HUDEP-2 (cell line): ENCODE measurements around the gene ZNF195.
A peak's percentile ranks its signal among the peaks of the same experiment; 100 is the strongest.
"Not testable (repeated sequence)": the region's sequence is repeated elsewhere in the genome, so short reads cannot be mapped to it uniquely, and the experiment has no call there.

Experiments
- DNase-seq, 76 experiments: peaks; one replicate each; lab custom pipeline; 2025; ENCODE audit not compliant: unreplicated experiment in 76 of 76; lab: John Stamatoyannopoulos, UW

Gene ZNF195

DNA sequence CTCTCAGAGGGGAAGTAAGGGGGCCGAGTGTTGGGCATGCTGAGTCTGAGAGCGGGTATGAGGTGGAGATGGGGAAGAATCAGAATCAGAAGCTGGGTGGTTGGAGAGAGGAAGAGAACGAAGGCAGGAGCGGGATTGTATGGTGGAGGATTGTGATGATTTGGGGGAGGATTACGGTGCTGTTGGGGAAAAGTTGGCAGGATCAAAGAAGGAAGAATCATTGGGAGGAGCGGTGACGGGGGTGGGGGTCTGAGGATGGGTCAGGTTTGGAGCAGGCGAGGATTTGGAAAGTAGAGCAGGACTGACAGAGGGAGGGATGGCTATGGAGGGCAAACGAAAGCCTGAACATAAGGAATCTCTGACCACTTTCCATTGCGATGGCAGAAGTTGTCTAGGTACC, 22.1 kb downstream of the ZNF195 start:
- no peak for DNase-seq

GRCh38 chr11:3353066-3353465, 25.9 kb downstream of the ZNF195 start:
- no peak for DNase-seq

DNA sequence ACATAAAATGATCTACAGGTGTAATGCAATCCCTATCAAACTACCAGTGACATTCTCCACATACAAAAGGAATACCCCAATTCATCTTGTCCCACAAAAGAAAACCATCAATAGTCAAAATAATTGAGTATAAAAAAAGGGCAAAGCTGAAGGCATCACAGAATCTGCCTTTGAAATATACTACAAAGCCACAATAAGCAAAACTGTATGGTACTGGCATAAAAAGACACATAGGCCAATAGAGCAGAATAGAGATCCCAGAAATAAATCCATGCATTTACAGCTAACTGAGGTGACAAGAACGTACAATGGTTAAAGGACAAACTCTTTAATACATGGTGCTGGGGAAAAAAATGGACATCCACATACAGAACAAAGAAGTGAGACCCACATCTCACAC, 31.8 kb downstream of the ZNF195 start:
- no peak for DNase-seq

- DNase-seq, result no peak
Observed at GRCh38 chr11:3346587-3346986, 32.4 kb downstream of the ZNF195 start.

DNA sequence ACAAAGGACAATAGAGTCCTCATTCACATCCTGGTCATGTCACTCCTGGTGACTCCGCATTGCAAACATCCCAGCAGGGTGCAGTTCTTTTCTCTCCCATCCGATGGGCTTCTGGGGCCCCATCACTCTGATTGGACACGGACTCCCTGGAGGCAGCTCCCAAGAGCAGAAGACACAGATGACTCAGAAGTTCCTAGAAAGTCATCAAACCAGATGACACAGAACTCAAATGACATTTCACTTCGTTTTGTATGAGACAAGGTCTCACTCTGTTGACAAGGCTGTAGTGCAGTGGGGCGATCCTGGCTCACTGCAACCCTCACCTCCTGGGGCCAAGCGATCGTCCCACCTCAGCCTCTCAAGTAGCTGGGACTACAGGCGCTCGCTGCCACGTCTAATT, 33.2 kb downstream of the ZNF195 start:
- no peak for DNase-seq

- no peak for DNase-seq
Observed at GRCh38 chr11:3344327-3345174, 34.4 kb downstream of the ZNF195 start.

DNA sequence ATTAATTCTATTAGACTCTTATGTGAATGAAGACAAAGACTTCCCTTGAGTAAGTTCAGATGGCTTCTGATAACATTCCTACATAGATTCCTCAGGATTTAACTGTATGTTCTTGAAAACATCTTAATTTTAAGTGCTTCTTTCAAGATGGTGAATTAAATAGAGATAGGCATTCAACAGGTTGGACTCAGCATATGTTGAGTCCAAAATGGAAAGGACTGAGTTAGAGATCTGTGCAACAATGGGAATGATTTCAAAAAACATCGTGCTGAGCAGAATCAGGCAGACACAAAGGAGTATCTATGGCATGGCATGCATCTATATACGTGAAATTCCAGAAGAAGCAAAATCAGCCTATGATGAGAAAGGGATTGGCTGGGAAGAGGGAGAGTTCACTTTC, 36.2 kb downstream of the ZNF195 start:
- DNase-seq, result no peak

- DNase-seq, result peak in 40 of 76 experiments; percentile 2 to 57 (median 30)
Observed at GRCh38 chr11:3341298-3341697, 37.6 kb downstream of the ZNF195 start.

DNA sequence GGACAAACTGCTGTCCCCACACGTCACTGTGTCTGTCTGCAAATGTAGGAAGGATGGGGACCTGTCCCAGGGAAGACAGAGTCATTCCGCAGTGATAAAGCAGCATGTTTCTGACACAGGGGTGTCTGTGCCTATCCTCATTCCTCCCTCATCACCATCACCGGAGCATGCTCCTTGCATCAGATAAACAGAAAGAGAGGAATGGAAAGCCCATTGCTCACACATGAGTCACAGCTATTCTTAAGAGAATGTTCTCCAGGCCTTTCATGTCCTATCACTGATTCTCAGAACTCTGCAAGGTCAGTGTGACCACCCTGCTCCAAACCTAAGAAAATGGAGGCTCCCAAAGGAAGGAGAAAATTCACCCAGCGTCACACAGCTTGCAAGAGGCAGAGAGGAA, 38.9 kb downstream of the ZNF195 start:
- DNase-seq, result peak in 1 of 76 experiments; percentile 8

DNA sequence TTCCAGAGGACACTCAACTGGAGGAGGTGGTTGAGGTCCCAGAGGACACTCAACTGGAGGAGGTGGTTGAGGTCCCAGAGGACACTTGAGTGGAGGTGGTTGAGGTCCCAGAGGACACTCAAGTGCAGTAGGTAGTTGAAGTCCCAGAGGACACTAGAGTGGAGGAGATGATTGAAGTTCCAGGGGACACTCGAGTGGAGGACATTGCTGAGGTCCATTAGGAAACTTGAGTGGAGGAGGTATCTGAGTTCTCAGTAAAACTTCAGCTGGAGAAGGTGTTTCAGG, 39.7 kb downstream of the ZNF195 start:
- DNase-seq, result no peak

DNA sequence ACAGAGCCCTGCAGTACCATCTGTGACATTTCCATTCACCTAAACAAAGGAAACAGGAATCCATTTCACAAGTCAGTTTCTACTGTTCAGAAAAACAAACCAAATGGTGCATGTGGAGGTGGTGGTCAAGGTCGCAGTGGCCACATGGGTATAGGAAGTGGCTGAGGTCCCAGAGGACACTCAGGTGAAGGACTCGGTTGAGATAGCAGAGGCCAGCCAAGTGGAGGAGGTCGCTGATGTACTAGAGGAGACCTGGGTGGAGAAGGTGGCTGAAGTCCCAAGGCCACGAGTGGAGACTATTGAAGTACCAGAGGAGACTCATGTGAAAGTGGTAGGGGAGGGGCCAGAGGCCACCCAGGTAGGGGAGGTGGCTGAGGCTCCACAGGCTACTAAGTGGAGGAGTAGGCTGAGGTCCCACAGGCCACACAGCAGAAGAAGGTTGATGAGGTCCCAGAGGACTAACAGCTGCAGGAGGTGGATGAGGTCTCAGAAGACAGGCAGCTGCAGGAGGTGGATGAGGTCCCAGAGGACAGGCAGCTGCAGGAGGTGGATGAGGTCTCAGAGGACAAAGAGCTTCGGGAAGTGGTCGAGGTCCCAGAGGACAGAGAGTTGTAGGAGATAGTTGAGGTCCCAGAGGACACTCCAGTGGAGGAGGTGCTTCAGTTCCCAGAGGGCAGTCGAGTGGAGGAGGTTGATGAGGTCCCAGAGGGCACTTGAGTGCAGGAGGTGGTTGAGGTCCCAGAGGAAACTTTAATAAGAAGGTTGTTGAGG, 40.2 kb downstream of the ZNF195 start:
- DNase-seq, result no peak

DNA sequence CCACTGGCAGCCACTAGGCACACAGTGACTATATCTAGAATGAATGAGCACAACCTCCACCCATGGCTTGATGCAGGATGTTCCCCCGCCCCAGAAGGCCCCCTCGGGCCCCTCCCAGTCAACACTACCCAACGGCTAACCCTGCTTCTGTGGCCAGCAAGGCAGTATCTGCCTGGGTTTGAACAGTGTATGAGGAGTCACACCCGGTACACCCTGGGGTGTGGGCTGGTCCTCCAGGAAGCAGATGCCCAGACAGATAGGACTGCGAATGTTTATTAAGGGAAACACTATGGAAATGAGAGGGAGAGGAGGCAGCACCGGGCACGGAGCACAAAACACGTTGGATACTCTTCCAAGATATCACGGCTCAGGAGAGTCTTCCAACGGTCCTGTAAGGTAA, 42.5 kb downstream of the ZNF195 start:
- DNase-seq, result not testable (repeated sequence)

DNA sequence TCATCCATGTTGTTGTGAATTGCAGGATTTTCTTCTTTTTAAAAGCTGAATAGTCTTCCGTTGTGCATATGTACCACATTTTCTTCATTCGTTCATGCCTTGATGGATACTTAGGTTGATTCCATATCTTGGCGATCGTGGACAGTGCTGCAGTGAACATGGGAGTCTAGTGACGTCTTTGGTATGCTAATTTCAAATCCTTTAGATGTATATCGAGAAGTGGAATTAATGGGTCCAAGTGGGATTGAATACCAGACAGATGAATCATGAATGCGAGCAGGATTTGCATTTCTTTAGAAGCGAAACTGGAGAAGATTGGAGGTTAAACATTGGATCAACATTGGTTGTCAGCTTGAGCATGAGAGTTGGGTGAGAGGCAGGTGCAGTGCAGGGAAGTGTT, 45.8 kb downstream of the ZNF195 start:
- DNase-seq, result not testable (repeated sequence)

DNA sequence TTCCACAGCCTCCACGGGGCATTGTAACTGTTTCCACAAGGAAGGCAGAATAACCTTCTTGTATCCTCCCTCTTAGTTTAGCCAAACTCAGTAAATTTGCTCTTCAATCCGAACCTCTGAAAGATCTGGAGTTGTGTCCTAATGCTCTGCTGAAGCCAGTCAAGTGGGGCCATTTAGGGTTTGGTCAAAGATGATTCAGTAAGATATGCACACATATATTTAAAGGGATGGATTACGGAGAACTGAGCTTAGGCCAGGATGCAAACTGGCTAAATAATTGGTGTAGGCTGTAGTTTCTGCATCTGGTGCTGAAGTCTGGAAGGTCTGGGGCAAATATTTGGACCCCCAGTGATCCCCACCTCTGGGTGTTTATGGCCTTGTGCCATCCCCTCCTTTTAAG, 47.9 kb downstream of the ZNF195 start:
- not testable (repeated sequence) for DNase-seq

- not testable (repeated sequence) for DNase-seq
Observed at GRCh38 chr11:3330064-3330463, 48.9 kb downstream of the ZNF195 start.

GRCh38 chr11:3328503-3328902, 50.4 kb downstream of the ZNF195 start:
- not testable (repeated sequence) for DNase-seq

DNA sequence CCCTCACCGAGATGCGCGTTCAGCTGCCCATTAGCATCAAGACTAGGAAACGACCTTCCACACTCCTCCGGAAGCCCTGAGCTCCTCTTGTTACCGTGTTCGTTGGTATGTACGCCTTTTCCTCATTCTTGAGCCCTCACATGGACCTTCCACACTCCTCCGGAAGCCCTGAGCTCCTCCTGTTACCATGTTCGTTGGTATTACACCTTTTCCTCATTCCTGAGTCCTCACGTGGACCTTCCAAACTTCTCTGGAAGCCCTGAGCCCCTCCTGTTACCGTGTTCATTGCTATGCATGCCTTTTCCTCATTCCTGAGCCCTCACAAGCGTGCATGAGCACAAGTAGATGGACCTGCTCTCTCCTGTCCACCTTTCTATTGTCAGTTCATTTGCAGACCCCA, 52.5 kb downstream of the ZNF195 start:
- DNase-seq, result not testable (repeated sequence)

DNA sequence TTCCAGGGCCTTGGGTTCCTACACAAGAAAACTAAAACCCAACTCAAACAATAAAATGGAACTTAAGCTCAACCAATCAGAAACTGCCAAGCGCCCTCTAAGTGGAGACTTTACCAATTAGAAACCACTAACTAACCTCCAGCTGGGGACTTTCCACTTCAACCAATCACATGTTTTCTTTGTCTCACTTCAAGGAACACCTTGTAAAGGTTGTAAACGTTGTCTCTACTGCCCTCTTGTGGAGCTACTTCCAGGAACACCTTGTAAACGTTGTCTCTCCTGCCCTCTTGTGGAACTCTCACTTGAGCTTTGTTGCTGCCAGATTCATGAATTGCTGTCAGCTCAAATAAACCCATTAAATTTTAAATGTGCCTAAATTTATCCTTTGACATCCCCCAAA, 54.2 kb downstream of the ZNF195 start:
- DNase-seq, result not testable (repeated sequence)
